GM13976 (cell line): ENCODE measurements around the gene ANKRD13A.
"Not testable (repeated sequence)": the region's sequence is repeated elsewhere in the genome, so short reads cannot be mapped to it uniquely, and the experiment has no call there.

ENCODE experiments used
- DNase-seq: peaks from one replicate; pipeline ENCODE4 v3.0.0; 2012; ENCODE audit warnings: low spot score
- in situ Hi-C: fragments of 300-500 bp; cut with MboI; formaldehyde crosslinking; loops from one replicate; pipeline ENCODE4 v1.12.0; 2022; ENCODE audit warnings: low sequenced_read_pairs, mixed read lengths, inconsistent platforms; ENCODE audit not compliant: unreplicated experiment
- TF ChIP-seq, protein P1 (sequence below): IDR thresholded peaks from 2 replicates; pipeline ENCODE4 v1.5.1; 2012; ENCODE audit warnings: borderline replicate concordance, mild to moderate bottlenecking; ENCODE audit not compliant: insufficient read depth; ENCODE audit errors: extremely low read depth, missing control alignments, control extremely low read depth

Gene ANKRD13A

DNA sequence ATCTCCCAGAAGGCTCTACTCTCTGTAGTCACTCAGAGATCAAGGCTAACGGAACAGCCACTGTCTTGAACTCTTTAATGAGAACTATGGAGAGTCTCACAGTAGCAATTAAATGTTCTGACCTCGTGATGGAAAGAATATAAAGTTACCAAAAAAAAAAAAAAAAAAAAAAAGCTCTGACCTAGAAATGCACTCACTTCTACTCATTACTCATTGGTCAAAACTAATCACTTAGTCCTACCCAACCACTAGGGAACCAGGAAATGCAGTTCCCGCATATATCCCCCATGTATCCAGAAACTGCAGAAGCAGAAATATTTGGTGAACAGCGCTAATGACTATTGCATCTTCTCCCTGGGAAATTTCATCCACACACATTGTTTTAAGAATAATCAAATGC lies 78.6 kb downstream of the ANKRD13A start:
- in situ Hi-C loops = no loop called here
- no peak for DNase-seq
- TF ChIP-seq, protein P1, sequence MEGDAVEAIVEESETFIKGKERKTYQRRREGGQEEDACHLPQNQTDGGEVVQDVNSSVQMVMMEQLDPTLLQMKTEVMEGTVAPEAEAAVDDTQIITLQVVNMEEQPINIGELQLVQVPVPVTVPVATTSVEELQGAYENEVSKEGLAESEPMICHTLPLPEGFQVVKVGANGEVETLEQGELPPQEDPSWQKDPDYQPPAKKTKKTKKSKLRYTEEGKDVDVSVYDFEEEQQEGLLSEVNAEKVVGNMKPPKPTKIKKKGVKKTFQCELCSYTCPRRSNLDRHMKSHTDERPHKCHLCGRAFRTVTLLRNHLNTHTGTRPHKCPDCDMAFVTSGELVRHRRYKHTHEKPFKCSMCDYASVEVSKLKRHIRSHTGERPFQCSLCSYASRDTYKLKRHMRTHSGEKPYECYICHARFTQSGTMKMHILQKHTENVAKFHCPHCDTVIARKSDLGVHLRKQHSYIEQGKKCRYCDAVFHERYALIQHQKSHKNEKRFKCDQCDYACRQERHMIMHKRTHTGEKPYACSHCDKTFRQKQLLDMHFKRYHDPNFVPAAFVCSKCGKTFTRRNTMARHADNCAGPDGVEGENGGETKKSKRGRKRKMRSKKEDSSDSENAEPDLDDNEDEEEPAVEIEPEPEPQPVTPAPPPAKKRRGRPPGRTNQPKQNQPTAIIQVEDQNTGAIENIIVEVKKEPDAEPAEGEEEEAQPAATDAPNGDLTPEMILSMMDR = no peak

DNA sequence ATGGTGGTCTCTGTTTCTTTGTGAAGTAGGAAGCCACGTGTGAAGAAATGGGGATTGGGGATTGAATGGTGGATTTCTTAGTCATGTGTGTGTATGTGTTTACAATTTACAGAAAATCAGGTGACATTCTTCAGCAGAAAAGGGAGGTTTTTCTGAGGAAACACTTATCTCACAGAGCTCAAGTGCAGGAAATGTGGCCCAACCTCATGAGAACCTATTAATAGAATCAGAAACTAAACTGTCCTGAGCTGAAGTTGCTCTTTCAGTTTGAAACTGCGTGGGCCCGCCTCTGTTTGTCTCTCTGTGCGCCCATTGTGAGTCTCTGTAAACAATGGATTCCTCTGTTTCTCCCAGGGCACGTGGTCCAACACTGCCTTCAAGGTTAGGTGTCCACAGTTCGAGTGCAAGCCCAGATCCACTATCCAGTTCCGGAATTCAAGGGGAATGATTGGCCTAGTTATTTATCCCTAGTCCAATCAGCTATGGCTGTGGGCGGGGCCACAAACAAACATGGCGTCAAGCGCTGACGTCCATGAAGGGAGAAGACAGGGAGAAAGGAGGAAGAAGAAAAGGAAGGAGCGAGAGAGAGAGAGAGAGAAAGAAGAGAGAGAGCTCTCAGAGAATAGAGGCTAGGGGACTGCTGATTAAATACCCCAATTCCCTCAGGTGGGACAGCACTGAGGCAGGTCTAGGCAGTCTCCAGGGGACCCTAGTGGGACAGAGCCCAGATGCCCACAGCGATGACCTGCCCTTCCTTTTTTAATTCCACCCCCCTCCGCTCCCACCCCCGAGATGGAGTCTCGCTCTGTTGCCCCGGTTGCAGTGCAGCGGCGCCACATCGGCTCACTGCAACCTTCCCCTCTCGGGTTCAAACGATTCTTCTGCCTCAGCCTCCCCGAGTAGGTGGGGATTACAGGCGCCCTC lies 80.5 kb downstream of the ANKRD13A start:
- DNase-seq = peak; percentile 79
- TF ChIP-seq, protein P1 = no peak
- in situ Hi-C loops = no loop called here

DNA sequence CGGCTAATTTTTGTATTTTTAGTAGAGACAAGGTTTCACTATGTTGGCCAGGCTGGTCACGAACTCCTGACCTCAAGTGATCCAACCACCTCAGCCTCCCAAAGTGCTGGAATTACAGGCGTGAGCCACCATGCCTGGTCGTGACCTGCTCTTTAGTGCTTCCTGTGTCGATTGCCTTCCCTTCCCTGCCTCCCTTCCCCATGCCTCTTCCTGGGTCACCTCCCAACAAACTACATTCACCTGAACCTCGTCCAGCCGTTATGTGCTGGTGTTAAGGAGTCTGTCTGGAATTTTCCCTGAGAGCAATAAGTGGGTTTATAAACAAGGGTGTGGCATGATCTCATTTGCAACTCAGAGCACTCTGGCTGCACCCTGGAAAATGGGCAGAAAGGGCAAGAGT lies 81.2 kb downstream of the ANKRD13A start:
- no peak for DNase-seq
- TF ChIP-seq, protein P1 = no peak
- in situ Hi-C loops = no loop called here

DNA sequence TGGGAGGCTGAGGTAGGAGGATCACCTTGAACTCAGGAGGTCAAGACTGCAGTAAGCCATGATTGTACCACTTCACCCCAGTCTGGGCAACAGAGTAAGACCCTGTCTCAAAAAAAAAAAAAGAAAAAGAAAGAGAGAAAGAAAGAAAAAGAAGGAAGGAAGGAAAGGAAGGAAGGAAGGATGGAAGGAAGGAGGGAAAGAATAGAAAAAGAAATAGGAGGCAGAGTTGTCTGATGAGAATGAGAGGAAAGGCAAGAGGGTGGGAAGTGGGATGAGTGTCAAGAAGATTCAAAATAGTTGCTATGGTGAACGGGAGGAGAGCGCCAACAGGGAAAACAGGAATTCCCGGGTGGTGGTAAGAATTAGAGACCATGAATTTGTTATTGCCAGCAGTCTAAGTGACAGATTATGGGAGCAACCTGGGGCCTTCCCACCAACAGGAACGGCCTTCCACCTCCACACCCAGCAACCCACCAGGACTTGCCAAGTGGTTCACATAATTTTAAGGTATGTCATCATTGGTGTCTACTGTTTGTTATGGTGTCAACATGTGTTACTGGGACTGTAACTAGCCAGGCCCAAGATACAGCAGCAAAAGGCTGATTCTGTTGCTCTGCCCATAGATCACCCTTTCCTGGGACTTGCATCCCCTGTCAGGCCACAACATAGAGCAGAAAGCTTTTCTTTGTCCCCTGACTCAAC lies 85.2 kb downstream of the ANKRD13A start:
- no peak for DNase-seq
- TF ChIP-seq, protein P1 = no peak
- in situ Hi-C loops = no loop called here

DNA sequence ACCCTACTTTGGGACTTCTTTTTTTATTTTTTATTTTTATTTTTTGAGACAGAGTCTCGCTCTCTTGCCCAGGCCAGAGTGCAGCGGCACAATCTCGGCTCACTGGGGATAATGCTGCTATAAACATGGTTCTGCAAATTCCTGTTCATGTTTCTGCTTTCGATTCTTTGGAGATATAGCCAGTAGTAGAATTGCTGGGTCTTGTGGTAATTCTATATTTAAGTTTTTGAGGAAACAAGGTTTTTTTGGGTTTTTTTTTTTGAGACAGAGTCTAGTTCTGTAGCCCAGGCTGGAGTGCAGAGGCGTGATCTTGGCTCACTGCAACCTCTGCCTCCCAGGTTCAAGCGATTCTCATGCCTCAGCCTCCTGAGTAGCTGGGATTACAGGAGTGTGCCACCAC lies 89.0 kb downstream of the ANKRD13A start:
- in situ Hi-C loops, DNase-seq: not testable (repeated sequence)

DNA sequence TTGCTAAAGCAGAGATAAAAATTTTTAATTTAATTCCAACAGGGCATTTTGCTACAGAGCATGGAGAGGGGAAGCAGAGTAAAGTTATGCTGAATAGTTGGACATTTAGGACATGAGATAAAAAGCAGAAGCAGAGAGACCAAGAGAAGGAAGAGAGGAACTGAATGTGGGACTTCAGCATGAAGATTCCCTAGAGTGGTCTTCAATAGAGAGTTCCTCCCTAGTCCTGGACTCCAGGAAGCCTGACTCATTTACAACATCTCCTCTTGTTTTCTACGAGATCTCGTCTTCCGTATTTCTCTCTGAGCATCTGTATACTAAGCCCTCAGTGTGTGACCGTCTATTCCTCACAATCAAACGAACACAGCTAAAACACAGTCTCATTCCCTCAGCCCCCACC lies 89.7 kb downstream of the ANKRD13A start:
- DNase-seq = no peak
- in situ Hi-C loops = no loop called here
- TF ChIP-seq, protein P1 = no peak
